HepG2 (cell line): Measurements from ENCODE around the gene CYP4V2. TPM values are rescaled to one million over a fixed set of nuclear protein-coding genes. Genes with fewer than 3 reads are reported as not detected.
A peak's percentile ranks its signal among the peaks of the same experiment; 100 is the strongest.

Experiments
- BRD4 ChIP-seq: sonication (generic); formaldehyde crosslinking; IDR thresholded peaks from 2 replicates; pipeline ENCODE4 v1.4.0; 2020; ENCODE audit warnings: missing genetic modification reagents
- HDAC1 ChIP-seq: sonication (generic); formaldehyde crosslinking; IDR thresholded peaks from 2 replicates; pipeline ENCODE4 v1.5.1; 2020; ENCODE audit warnings: mild to moderate bottlenecking, missing genetic modification reagents
- HNRNPK ChIP-seq: fragments of 200-400 bp; formaldehyde crosslinking; IDR thresholded peaks from 2 replicates; pipeline ENCODE4 v1.6.1; 2018; ENCODE audit warnings: low read length, low read depth, moderate library complexity, mild to moderate bottlenecking; ENCODE audit not compliant: poor library complexity, severe bottlenecking
- MAFG ChIP-seq: sonication (generic); formaldehyde crosslinking; IDR thresholded peaks from 2 replicates; pipeline ENCODE4 v1.5.1; 2020; ENCODE audit warnings: mild to moderate bottlenecking, missing genetic modification reagents
- PAWR ChIP-seq: sonication (generic); formaldehyde crosslinking; IDR thresholded peaks from 2 replicates; pipeline ENCODE4 v1.4.0; 2020; ENCODE audit warnings: missing genetic modification reagents, mild to moderate bottlenecking, borderline replicate concordance
- PHF8 ChIP-seq: sonication (generic); formaldehyde crosslinking; IDR thresholded peaks from 2 replicates; pipeline ENCODE4 v1.5.0; 2020; ENCODE audit warnings: missing genetic modification reagents
- PITX1 ChIP-seq: sonication (generic); formaldehyde crosslinking; IDR thresholded peaks from 2 replicates; pipeline ENCODE4 v1.5.1; 2020; ENCODE audit warnings: mild to moderate bottlenecking, missing genetic modification reagents
- POLR2A ChIP-seq, 2 experiments: IDR thresholded peaks; 2 replicates each; pipeline ENCODE4 v1.6.1; 2011; ENCODE audit warnings: low read depth in 2 of 2, low read length in 2 of 2, mild to moderate bottlenecking in 1 of 2, moderate library complexity in 1 of 2; ENCODE audit not compliant: insufficient read depth in 1 of 2
- REXO4 ChIP-seq: sonication (generic); formaldehyde crosslinking; IDR thresholded peaks from 2 replicates; pipeline ENCODE4 v1.8.0; 2022; ENCODE audit warnings: missing genetic modification reagents, mild to moderate bottlenecking, borderline replicate concordance
- RNF2 ChIP-seq: fragments of 450-650 bp; conservative IDR thresholded peaks from 2 replicates; pipeline ENCODE4 v1.6.1; 2016; ENCODE audit warnings: low read depth
- STAG1 ChIP-seq: sonication (generic); formaldehyde crosslinking; IDR thresholded peaks from 2 replicates; pipeline ENCODE4 v1.4.0; 2020; ENCODE audit warnings: missing genetic modification reagents
- YEATS4 ChIP-seq: sonication (generic); formaldehyde crosslinking; IDR thresholded peaks from 2 replicates; pipeline ENCODE4 v1.4.0; 2020; ENCODE audit warnings: missing genetic modification reagents, borderline replicate concordance
- ZMYM4 ChIP-seq: sonication (generic); formaldehyde crosslinking; IDR thresholded peaks from 2 replicates; pipeline ENCODE4 v1.8.1; 2023; ENCODE audit warnings: mild to moderate bottlenecking, missing genetic modification reagents
- ZNF333 ChIP-seq: sonication (generic); formaldehyde crosslinking; IDR thresholded peaks from 2 replicates; pipeline ENCODE4 v1.4.0; 2020; ENCODE audit warnings: mild to moderate bottlenecking, missing genetic modification reagents, borderline replicate concordance
- ZNF501 ChIP-seq: sonication (generic); formaldehyde crosslinking; IDR thresholded peaks from 2 replicates; pipeline ENCODE4 v1.5.1; 2020; ENCODE audit warnings: mild to moderate bottlenecking, moderate library complexity, missing genetic modification reagents
- ZNF563 ChIP-seq: sonication (generic); formaldehyde crosslinking; IDR thresholded peaks from 2 replicates; pipeline ENCODE4 v1.8.0; 2022; ENCODE audit warnings: mild to moderate bottlenecking, moderate library complexity, missing genetic modification reagents
- ZNF569 ChIP-seq: sonication (generic); formaldehyde crosslinking; IDR thresholded peaks from 2 replicates; pipeline ENCODE4 v1.5.0; 2020; ENCODE audit warnings: mild to moderate bottlenecking, missing genetic modification reagents, moderate library complexity, borderline replicate concordance
- ZNF724P ChIP-seq: sonication (generic); formaldehyde crosslinking; IDR thresholded peaks from 2 replicates; pipeline ENCODE4 v1.8.0; 2022; ENCODE audit warnings: missing genetic modification reagents, borderline replicate concordance
- ZNF772 ChIP-seq: sonication (generic); formaldehyde crosslinking; IDR thresholded peaks from 2 replicates; pipeline ENCODE4 v1.5.0; 2020; ENCODE audit warnings: mild to moderate bottlenecking, missing genetic modification reagents
- ZSCAN25 ChIP-seq: sonication (generic); formaldehyde crosslinking; IDR thresholded peaks from 2 replicates; pipeline ENCODE4 v1.8.0; 2022; ENCODE audit warnings: mild to moderate bottlenecking, missing genetic modification reagents
- polyA plus RNA-seq, 8 experiments: library from polyadenylated mRNA; depleted of rRNA in 3 of 8; stranded (reverse) in 7 of 8; unstranded in 1 of 8; fragments of >200 nt; fragmentation: Illumina TruSeq in 4 of 8; extraction: Trizol in 4 of 8; gene quantifications; 2 replicates each; pipeline versions ENCODE4 v1.2.1 to v1.2.3, GENCODE V29; 2011 to 2016; ENCODE audit warnings: low read depth in 4 of 8, missing spikeins in 1 of 8, mixed read lengths in 1 of 8; ENCODE audit not compliant: insufficient read depth in 1 of 8
- total RNA-seq, 5 experiments: library from RNA; depleted of rRNA; stranded (reverse); fragments of >200 nt; fragmentation: Illumina TruSeq; extraction: Trizol; gene quantifications; 2 replicates each; pipeline ENCODE4 v1.2.3, GENCODE V29; 2016; ENCODE audit warnings: low read depth in 1 of 5
- TF ChIP-seq, protein P1 (sequence below): sonication (generic); formaldehyde crosslinking; conservative IDR thresholded peaks from 2 replicates; pipeline ENCODE4 v1.4.0; 2020; ENCODE audit warnings: missing genetic modification reagents
- TF ChIP-seq, protein P2 (sequence below): sonication (generic); formaldehyde crosslinking; IDR thresholded peaks from 2 replicates; pipeline ENCODE4 v1.8.0; 2022; ENCODE audit warnings: missing genetic modification reagents, mild to moderate bottlenecking, borderline replicate concordance
- TF ChIP-seq, protein P3 (sequence below): sonication (generic); formaldehyde crosslinking; IDR thresholded peaks from 2 replicates; pipeline ENCODE4 v1.4.0; 2020; ENCODE audit warnings: missing genetic modification reagents, borderline replicate concordance

CYP4V2 gene
- total and polyA plus RNA-seq, 2 of the 13 experiments (the other 11 are each of a cell fraction or from before 2014, with no cell fraction given): 4.7 to 7.2 TPM

DNA sequence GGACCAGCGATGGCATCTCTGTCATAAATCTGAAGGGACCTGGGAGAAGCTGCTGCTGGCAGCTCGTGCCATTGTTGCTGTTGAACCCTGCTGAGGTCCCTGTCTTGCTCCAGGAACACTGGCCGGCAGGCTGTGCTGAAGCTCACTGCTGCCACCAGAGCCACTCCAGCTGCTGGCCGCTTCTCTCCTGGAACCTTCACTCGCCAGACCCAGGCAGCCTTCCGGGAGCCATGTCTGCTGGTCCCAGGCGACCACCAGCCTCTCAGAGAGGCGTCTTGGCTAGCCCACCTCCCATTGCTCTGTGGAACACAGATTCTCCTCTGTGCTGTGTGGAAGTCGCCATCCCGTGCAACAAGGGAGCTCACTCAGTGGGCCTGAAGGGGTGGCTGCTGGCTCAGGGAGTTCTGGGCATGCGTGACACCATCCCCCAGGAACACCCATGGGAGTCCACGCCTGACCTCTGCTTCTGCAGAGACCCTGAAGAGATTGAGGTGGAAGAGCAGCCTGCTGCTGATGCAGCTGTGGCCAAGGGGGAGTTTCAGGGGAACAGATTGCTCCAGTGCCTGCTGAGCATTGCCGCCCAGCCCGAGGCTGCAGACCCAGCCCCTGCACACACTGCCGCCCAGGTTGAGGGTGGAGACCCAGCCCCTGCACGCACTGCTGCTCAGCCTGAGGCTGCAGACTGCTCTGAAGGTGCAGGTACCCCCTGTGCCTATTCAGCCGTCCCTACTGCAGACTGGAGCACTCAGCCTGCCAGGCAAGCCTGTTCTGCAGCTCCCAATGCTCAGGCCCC is 33.1 kb upstream of the CYP4V2 start (continued):
- TF ChIP-seq YEATS4 (no peak), ZNF569 (CRISPR knock-in tag) (no peak), PAWR (no peak), BRD4 (no peak), ZMYM4 (0 out of 2 replicates have a peak, but pooled peaks have one; percentile 42), PITX1 (no peak), ZNF333 (CRISPR knock-in tag) (no peak), POLR2A (IDR thresholded peaks at IDR 0.05; ENCODE audit: insufficient read depth in 1 of 2, low read depth in 2 of 2, low read length in 2 of 2) (no peak), HDAC1 (CRISPR knock-in tag) (0 out of 2 replicates have a peak, but pooled peaks have one; percentile 23), PHF8 (CRISPR knock-in tag) (peak; percentile 30; the same call in 1 of the 2 replicates), RNF2 (no peak), HNRNPK (no peak), ZNF724P (no peak), STAG1 (peak; percentile 40), MAFG (CRISPR knock-in tag) (no peak), ZNF563 (CRISPR knock-in tag) (0 out of 2 replicates have a peak, but pooled peaks have one; percentile 22), ZNF501 (CRISPR knock-in tag) (peak; percentile 32; the same call in 1 of the 2 replicates), REXO4 (CRISPR knock-in tag) (no peak), ZSCAN25 (CRISPR knock-in tag) (no peak), ZNF772 (CRISPR knock-in tag) (no peak)
- TF ChIP-seq, protein P1, sequence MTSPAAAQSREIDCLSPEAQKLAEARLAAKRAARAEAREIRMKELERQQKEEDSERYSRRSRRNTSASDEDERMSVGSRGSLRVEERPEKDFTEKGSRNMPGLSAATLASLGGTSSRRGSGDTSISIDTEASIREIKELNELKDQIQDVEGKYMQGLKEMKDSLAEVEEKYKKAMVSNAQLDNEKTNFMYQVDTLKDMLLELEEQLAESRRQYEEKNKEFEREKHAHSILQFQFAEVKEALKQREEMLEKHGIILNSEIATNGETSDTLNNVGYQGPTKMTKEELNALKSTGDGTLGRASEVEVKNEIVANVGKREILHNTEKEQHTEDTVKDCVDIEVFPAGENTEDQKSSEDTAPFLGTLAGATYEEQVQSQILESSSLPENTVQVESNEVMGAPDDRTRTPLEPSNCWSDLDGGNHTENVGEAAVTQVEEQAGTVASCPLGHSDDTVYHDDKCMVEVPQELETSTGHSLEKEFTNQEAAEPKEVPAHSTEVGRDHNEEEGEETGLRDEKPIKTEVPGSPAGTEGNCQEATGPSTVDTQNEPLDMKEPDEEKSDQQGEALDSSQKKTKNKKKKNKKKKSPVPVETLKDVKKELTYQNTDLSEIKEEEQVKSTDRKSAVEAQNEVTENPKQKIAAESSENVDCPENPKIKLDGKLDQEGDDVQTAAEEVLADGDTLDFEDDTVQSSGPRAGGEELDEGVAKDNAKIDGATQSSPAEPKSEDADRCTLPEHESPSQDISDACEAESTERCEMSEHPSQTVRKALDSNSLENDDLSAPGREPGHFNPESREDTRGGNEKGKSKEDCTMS (CRISPR knock-in tag): no peak
- TF ChIP-seq, protein P2, sequence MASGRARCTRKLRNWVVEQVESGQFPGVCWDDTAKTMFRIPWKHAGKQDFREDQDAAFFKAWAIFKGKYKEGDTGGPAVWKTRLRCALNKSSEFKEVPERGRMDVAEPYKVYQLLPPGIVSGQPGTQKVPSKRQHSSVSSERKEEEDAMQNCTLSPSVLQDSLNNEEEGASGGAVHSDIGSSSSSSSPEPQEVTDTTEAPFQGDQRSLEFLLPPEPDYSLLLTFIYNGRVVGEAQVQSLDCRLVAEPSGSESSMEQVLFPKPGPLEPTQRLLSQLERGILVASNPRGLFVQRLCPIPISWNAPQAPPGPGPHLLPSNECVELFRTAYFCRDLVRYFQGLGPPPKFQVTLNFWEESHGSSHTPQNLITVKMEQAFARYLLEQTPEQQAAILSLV: 0 out of 2 replicates have a peak, but pooled peaks have one; percentile 14
- TF ChIP-seq, protein P3, sequence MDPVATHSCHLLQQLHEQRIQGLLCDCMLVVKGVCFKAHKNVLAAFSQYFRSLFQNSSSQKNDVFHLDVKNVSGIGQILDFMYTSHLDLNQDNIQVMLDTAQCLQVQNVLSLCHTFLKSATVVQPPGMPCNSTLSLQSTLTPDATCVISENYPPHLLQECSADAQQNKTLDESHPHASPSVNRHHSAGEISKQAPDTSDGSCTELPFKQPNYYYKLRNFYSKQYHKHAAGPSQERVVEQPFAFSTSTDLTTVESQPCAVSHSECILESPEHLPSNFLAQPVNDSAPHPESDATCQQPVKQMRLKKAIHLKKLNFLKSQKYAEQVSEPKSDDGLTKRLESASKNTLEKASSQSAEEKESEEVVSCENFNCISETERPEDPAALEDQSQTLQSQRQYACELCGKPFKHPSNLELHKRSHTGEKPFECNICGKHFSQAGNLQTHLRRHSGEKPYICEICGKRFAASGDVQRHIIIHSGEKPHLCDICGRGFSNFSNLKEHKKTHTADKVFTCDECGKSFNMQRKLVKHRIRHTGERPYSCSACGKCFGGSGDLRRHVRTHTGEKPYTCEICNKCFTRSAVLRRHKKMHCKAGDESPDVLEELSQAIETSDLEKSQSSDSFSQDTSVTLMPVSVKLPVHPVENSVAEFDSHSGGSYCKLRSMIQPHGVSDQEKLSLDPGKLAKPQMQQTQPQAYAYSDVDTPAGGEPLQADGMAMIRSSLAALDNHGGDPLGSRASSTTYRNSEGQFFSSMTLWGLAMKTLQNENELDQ (CRISPR knock-in tag): no peak
